ENCODE measurements around the gene CIPC. TPM values are rescaled to one million over a fixed set of nuclear protein-coding genes. Genes with fewer than 3 reads are reported as not detected.
A peak's percentile ranks its signal among the peaks of the same experiment; 100 is the strongest.

CIPC gene
- total RNA-seq (2014; rRNA removed; shearing (Covaris generic)) = 11.1 and 12.0 TPM in 2 replicates

- DNase-seq (ENCODE audit: low read depth) = peak; percentile 96
These were observed at the start of gene CIPC for GRCh38 chr14:77097700-77098528. Gene CIPC (plus strand): TSS chr14:77098258. CDS start chr14:77105709, 7,451 bp downstream.

- no peak for DNase-seq (ENCODE audit: low read depth)
These were observed 46.9 kb upstream of the CIPC start for GRCh38 chr14:77051116-77051515.

GRCh38 chr14:77052281-77053044 is 45.6 kb upstream of the CIPC start:
- no peak for DNase-seq (ENCODE audit: low read depth)

GRCh38 chr14:77053046-77053841 is 44.8 kb upstream of the CIPC start:
- DNase-seq (ENCODE audit: low read depth) = peak; percentile 59

GRCh38 chr14:77055306-77055705 is 42.8 kb upstream of the CIPC start:
- no peak for DNase-seq (ENCODE audit: low read depth)

- peak; percentile 49 for DNase-seq (ENCODE audit: low read depth)
These were observed 42.1 kb upstream of the CIPC start for GRCh38 chr14:77055981-77056380.

- no peak for DNase-seq (ENCODE audit: low read depth)
These were observed 39.9 kb upstream of the CIPC start for GRCh38 chr14:77058117-77058516.

- DNase-seq (ENCODE audit: low read depth) = no peak
These were observed 39.3 kb upstream of the CIPC start for GRCh38 chr14:77058785-77059184.

GRCh38 chr14:77059276-77059915 is 38.7 kb upstream of the CIPC start:
- peak; percentile 95 for DNase-seq (ENCODE audit: low read depth)

- DNase-seq (ENCODE audit: low read depth) = no peak
These were observed 36.3 kb upstream of the CIPC start for GRCh38 chr14:77061630-77062257.

GRCh38 chr14:77062261-77062660 is 35.8 kb upstream of the CIPC start:
- DNase-seq (ENCODE audit: low read depth) = no peak

GRCh38 chr14:77063571-77064171 is 34.4 kb upstream of the CIPC start:
- DNase-seq (ENCODE audit: low read depth) = no peak

- no peak for DNase-seq (ENCODE audit: low read depth)
These were observed 33.4 kb upstream of the CIPC start for GRCh38 chr14:77064521-77065178.

- DNase-seq (ENCODE audit: low read depth) = no peak
These were observed 32.0 kb upstream of the CIPC start for GRCh38 chr14:77065851-77066577.

GRCh38 chr14:77066578-77067172 is 31.4 kb upstream of the CIPC start:
- DNase-seq (ENCODE audit: low read depth) = no peak

- peak; percentile 60 for DNase-seq (ENCODE audit: low read depth)
These were observed 30.2 kb upstream of the CIPC start for GRCh38 chr14:77067632-77068516.

- DNase-seq (ENCODE audit: low read depth) = no peak
These were observed 29.4 kb upstream of the CIPC start for GRCh38 chr14:77068517-77069200.
